Measurements from ENCODE around the gene OXTR.

DNA sequence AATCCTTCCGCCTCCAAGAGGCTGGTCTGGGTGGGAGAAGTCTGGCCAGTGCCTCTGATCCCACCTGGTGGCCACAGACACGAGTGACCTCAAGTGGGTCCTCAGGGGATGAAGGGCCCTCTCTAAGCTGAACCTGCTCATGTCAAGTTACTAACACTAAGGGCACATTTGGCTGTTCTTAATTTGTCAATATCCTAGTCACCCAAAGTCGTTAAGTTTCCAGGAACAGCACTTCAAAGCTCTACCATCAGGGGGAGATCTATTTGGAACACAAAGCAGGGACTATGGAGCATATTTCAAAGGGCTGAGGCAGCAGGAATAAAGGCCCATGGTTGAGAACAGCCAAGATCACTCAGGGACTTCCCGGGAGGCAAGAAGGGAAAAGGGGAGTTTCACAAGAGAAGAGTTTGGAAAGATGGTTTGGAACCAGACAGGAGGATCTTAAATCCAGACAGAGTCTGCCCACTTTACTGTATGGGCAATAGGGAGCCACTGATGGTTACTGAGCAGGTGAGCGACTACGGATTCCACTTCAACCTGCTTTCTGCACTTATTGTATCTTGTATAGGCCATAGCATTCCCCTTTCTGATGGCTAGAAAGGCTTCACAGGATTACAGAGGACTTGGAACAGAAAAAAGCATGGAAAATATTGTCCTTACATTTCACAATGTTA is 13.7 kb downstream of the OXTR start:
- TF ChIP-seq POLR2A (IDR thresholded peaks at IDR 0.05) (no peak), POLR2AphosphoS5 (IDR thresholded peaks at IDR 0.05) (no peak)
- TF ChIP-seq, protein P1, sequence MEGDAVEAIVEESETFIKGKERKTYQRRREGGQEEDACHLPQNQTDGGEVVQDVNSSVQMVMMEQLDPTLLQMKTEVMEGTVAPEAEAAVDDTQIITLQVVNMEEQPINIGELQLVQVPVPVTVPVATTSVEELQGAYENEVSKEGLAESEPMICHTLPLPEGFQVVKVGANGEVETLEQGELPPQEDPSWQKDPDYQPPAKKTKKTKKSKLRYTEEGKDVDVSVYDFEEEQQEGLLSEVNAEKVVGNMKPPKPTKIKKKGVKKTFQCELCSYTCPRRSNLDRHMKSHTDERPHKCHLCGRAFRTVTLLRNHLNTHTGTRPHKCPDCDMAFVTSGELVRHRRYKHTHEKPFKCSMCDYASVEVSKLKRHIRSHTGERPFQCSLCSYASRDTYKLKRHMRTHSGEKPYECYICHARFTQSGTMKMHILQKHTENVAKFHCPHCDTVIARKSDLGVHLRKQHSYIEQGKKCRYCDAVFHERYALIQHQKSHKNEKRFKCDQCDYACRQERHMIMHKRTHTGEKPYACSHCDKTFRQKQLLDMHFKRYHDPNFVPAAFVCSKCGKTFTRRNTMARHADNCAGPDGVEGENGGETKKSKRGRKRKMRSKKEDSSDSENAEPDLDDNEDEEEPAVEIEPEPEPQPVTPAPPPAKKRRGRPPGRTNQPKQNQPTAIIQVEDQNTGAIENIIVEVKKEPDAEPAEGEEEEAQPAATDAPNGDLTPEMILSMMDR (IDR thresholded peaks at IDR 0.05): no peak
